GM23248 (cell line): ENCODE measurements around the gene DNAJC8. TPM values are rescaled to one million over a fixed set of nuclear protein-coding genes. Genes with fewer than 3 reads are reported as not detected.

Experiments used
- DNase-seq: peaks from one replicate; pipeline ENCODE4 v3.0.0-alpha.2; 2015
- H2AFZ ChIP-seq: fragments of 200-600 bp; sonication (generic); 2 replicates; pipeline ENCODE4 v1.6.1; 2016; ENCODE audit warnings: antibody characterized with exemption
- H3F3A ChIP-seq: fragments of 200-600 bp; sonication (generic); 2 replicates; pipeline ENCODE4 v1.6.1; 2016; ENCODE audit warnings: mild to moderate bottlenecking, antibody characterized with exemption, mixed run types; ENCODE audit not compliant: insufficient read depth
- H3K27ac ChIP-seq: fragments of 200-600 bp; sonication (generic); 2 replicates; pipeline ENCODE4 v1.5.1; 2016; ENCODE audit warnings: mild to moderate bottlenecking
- H3K27me3 ChIP-seq: fragments of 200-600 bp; sonication (generic); replicated peaks from 2 replicates; pipeline ENCODE4 v1.6.1; 2016; ENCODE audit warnings: mild to moderate bottlenecking; ENCODE audit not compliant: insufficient read depth
- H3K36me3 ChIP-seq: fragments of 200-600 bp; sonication (generic); 2 replicates; pipeline ENCODE4 v1.6.1; 2016; ENCODE audit warnings: low read depth, mild to moderate bottlenecking
- H3K4me1 ChIP-seq: fragments of 200-600 bp; sonication (generic); 2 replicates; pipeline ENCODE4 v1.6.1; 2016; ENCODE audit warnings: mild to moderate bottlenecking; ENCODE audit not compliant: insufficient read depth
- H3K4me2 ChIP-seq: fragments of 200-600 bp; sonication (generic); one replicate; pipeline ENCODE4 v1.6.1; 2016; ENCODE audit warnings: mild to moderate bottlenecking; ENCODE audit not compliant: unreplicated experiment
- H3K4me3 ChIP-seq: fragments of 200-600 bp; sonication (generic); 2 replicates; pipeline ENCODE4 v1.5.1; 2016; ENCODE audit warnings: mild to moderate bottlenecking
- H3K79me2 ChIP-seq: fragments of 200-600 bp; sonication (generic); 2 replicates; pipeline ENCODE4 v1.6.1; 2016; ENCODE audit warnings: mild to moderate bottlenecking; ENCODE audit not compliant: insufficient read depth
- H3K9ac ChIP-seq: fragments of 200-600 bp; sonication (generic); 2 replicates; pipeline ENCODE4 v1.6.1; 2016; ENCODE audit warnings: mild to moderate bottlenecking
- H3K9me2 ChIP-seq: fragments of 200-600 bp; sonication (generic); 2 replicates; pipeline ENCODE4 v1.6.1; 2016; ENCODE audit warnings: mixed run types, mild to moderate bottlenecking, moderate library complexity; ENCODE audit not compliant: insufficient read depth
- H3K9me3 ChIP-seq: fragments of 200-600 bp; sonication (generic); one replicate; pipeline ENCODE4 v1.6.1; 2017; ENCODE audit warnings: low read depth
- H4K20me1 ChIP-seq: fragments of 200-600 bp; sonication (generic); 2 replicates; pipeline ENCODE4 v1.6.0; 2016; ENCODE audit not compliant: insufficient read depth
- EZH2 ChIP-seq: fragments of 200-600 bp; sonication (generic); IDR thresholded peaks from 2 replicates; pipeline ENCODE4 v1.6.1; 2018; ENCODE audit warnings: antibody characterized with exemption, mild to moderate bottlenecking; ENCODE audit not compliant: insufficient read depth, poor library complexity, severe bottlenecking
- EZH2phosphoT487 ChIP-seq: fragments of 200-600 bp; sonication (generic); IDR thresholded peaks from 2 replicates; pipeline ENCODE4 v1.6.1; 2018; ENCODE audit warnings: antibody characterized with exemption, moderate library complexity, mild to moderate bottlenecking, low read depth; ENCODE audit not compliant: insufficient read depth
- WGBS, 2 experiments: methylation state at CpG; one replicate each; pipeline ENCODE4 v1.1.6; 2015 to 2017; ENCODE audit warnings: low lambda C conversion rate in 2 of 2, low coverage in 1 of 2; ENCODE audit errors: missing lambda C conversion rate in 2 of 2; 5-methylcytosine and 5-hydroxymethylcytosine counted together
- in situ Hi-C: fragments of 300-500 bp; cut with MboI; formaldehyde crosslinking; loops from 2 replicates; pipeline ENCODE4 v1.15.0; 2020
- polyA plus RNA-seq: library from polyadenylated mRNA; unstranded; fragments of >200 nt; fragmentation: Nextera tagmentation; extraction: Ambion mirVana; gene quantifications from 2 replicates; pipeline ENCODE4 v1.2.1, GENCODE V29; 2016
- total RNA-seq: library from RNA; depleted of rRNA; stranded (reverse); fragments of >200 nt; shearing (Covaris generic); gene quantifications from 2 replicates; pipeline ENCODE4 v1.2.3, GENCODE V29; 2014

DNAJC8 gene
- total and polyA plus RNA-seq, 2 experiments from 2014 or later, result 53.0 to 98.6 TPM

- Histone ChIP-seq H3K4me2 (no peak overlapping the region), H3F3A (no peaks in the 10 kb centered on the region), H4K20me1 (no peaks in the 10 kb centered on the region), H3K4me1 (no peaks in the 10 kb centered on the region), H3K79me2 (no peaks in the 10 kb centered on the region), H2AFZ (no peak overlapping the region), H3K27me3 (no peaks in the 10 kb centered on the region), H3K4me3 (no peak overlapping the region), H3K36me3 (peaks cover 22% of the 10 kb centered on the region), H3K9ac (no peak overlapping the region), H3K9me2 (no peaks in the 10 kb centered on the region), H3K9me3 (no peaks in the 10 kb centered on the region), H3K27ac (no peak overlapping the region)
- in situ Hi-C loops, result no loop called here
- WGBS, 2 experiments, result 56 to 58% methylated on average over 3 of the region's 3 CpGs
- TF ChIP-seq EZH2phosphoT487 (no peak), EZH2 (no peak)
- no peak for DNase-seq
These were observed 36.5 kb downstream of the DNAJC8 start for GRCh38 chr1:28196330-28196729.

- no peak for TF ChIP-seq EZH2phosphoT487
- no peak for TF ChIP-seq EZH2
- no peak overlapping the region for H2AFZ ChIP-seq
- in situ Hi-C loops, result no loop called here
These were observed 37.0 kb downstream of the DNAJC8 start for GRCh38 chr1:28195780-28196179.

GRCh38 chr1:28194326-28195035 is 38.3 kb downstream of the DNAJC8 start:
- DNase-seq, result no peak
- Histone ChIP-seq H3K4me3 (no peak overlapping the region), H3K27ac (no peak overlapping the region), H3K9me3 (no peaks in the 10 kb centered on the region), H3F3A (no peaks in the 10 kb centered on the region), H3K4me1 (0 out of 2 replicates have a peak, but pooled peaks cover 3% of the 10 kb centered on the region), H3K79me2 (no peaks in the 10 kb centered on the region), H3K27me3 (no peaks in the 10 kb centered on the region), H3K9ac (no peak overlapping the region), H2AFZ (no peak overlapping the region), H3K9me2 (no peaks in the 10 kb centered on the region), H3K4me2 (no peak overlapping the region), H3K36me3 (peaks cover 7% of the 10 kb centered on the region; the same call in 1 of the 2 replicates), H4K20me1 (no peaks in the 10 kb centered on the region)
- 75 to 79% methylated on average over 6 to 8 of the region's 8 CpGs for WGBS, 2 experiments
- in situ Hi-C loops, result no loop called here
- TF ChIP-seq EZH2 (no peak), EZH2phosphoT487 (no peak)

More at GRCh38 chr1:28195780-28196179, 37.0 kb downstream of the DNAJC8 start:
- no peaks in the 10 kb centered on the region for H3K79me2 ChIP-seq
- no peaks in the 10 kb centered on the region for H4K20me1 ChIP-seq
- H3K9ac ChIP-seq, result no peak overlapping the region
- H3K9me2 ChIP-seq, result no peaks in the 10 kb centered on the region
- peaks cover 18% of the 10 kb centered on the region for H3K36me3 ChIP-seq
- H3K4me3 ChIP-seq, result no peak overlapping the region
- no peaks in the 10 kb centered on the region for H3K9me3 ChIP-seq
- H3F3A ChIP-seq, result no peaks in the 10 kb centered on the region
- no peak overlapping the region for H3K27ac ChIP-seq
- WGBS, 2 experiments, result 92 to 95% methylated on average over 1 of the region's 1 CpG
- no peaks in the 10 kb centered on the region for H3K4me1 ChIP-seq
- no peaks in the 10 kb centered on the region for H3K27me3 ChIP-seq
- DNase-seq, result no peak
- H3K4me2 ChIP-seq, result no peak overlapping the region

- no peak for TF ChIP-seq EZH2phosphoT487
- no peaks in the 10 kb centered on the region for H3K9me2 ChIP-seq
- no peak overlapping the region for H2AFZ ChIP-seq
- no peak overlapping the region for H3K4me3 ChIP-seq
- 81% methylated on average over 8 of the region's 8 CpGs for WGBS, 2 experiments
- no peak overlapping the region for H3K27ac ChIP-seq
- no peaks in the 10 kb centered on the region for H3F3A ChIP-seq
- DNase-seq, result no peak
- H3K4me1 ChIP-seq, result 0 out of 2 replicates have a peak, but pooled peaks cover 3% of the 10 kb centered on the region
- H3K4me2 ChIP-seq, result no peak overlapping the region
- no peak overlapping the region for H3K9ac ChIP-seq
- H3K9me3 ChIP-seq, result no peaks in the 10 kb centered on the region
- H4K20me1 ChIP-seq, result no peaks in the 10 kb centered on the region
- no peaks in the 10 kb centered on the region for H3K27me3 ChIP-seq
- in situ Hi-C loops, result no loop called here
- no peaks in the 10 kb centered on the region for H3K36me3 ChIP-seq
- no peaks in the 10 kb centered on the region for H3K79me2 ChIP-seq
These were observed 39.1 kb downstream of the DNAJC8 start for GRCh38 chr1:28193701-28194161.
